Kidney epithelial cell (primary cell): ENCODE data around the gene STX12. TPM values are rescaled to one million over a fixed set of nuclear protein-coding genes. Genes with fewer than 3 reads are reported as not detected.
"Not testable (repeated sequence)": the region's sequence is repeated elsewhere in the genome, so short reads cannot be mapped to it uniquely, and the experiment has no call there.

ENCODE experiments used
- DNase-seq: peaks from one replicate; pipeline ENCODE4 v3.0.0-alpha.2; 2010; ENCODE audit warnings: low read depth
- H3K27me3 ChIP-seq: 2 replicates; pipeline ENCODE4 v1.6.0; 2011; ENCODE audit warnings: low read length; ENCODE audit not compliant: control insufficient read depth, insufficient read depth
- H3K36me3 ChIP-seq: 2 replicates; pipeline ENCODE4 v1.5.1; 2011; ENCODE audit warnings: low read length; ENCODE audit not compliant: control insufficient read depth, insufficient read depth
- H3K4me3 ChIP-seq: 2 replicates; pipeline ENCODE4 v1.5.1; 2011; ENCODE audit warnings: low read depth, mild to moderate bottlenecking, control low read depth, low read length
- CTCF ChIP-seq: IDR thresholded peaks from 2 replicates; pipeline ENCODE4 v1.5.1; 2011; ENCODE audit warnings: mild to moderate bottlenecking, moderate library complexity, low read length, control low read depth, inconsistent platforms; ENCODE audit not compliant: insufficient read depth, poor library complexity, severe bottlenecking
- total RNA-seq: library from RNA; depleted of rRNA; stranded (reverse); fragments of >200 nt; gene quantifications from 2 replicates; pipeline ENCODE4 v1.2.3, GENCODE V29; 2015

STX12 gene
- total RNA-seq, 1 donor from 2014 or later, result 43.9 TPM

GRCh38 chr1:27835501-27835900, 62.5 kb downstream of the STX12 start:
- no peak overlapping the region for H3K4me3 ChIP-seq
- no peak for TF ChIP-seq CTCF
- no peak for DNase-seq
- no peaks in the 10 kb centered on the region for H3K27me3 ChIP-seq
- H3K36me3 ChIP-seq, result no peaks in the 10 kb centered on the region

- Histone ChIP-seq H3K4me3 (no peak overlapping the region), H3K27me3 (no peaks in the 10 kb centered on the region), H3K36me3 (peaks cover 3% of the 10 kb centered on the region)
- TF ChIP-seq CTCF, result no peak
- DNase-seq, result no peak
Measured at GRCh38 chr1:27849951-27850350, 76.9 kb downstream of the STX12 start.

DNA sequence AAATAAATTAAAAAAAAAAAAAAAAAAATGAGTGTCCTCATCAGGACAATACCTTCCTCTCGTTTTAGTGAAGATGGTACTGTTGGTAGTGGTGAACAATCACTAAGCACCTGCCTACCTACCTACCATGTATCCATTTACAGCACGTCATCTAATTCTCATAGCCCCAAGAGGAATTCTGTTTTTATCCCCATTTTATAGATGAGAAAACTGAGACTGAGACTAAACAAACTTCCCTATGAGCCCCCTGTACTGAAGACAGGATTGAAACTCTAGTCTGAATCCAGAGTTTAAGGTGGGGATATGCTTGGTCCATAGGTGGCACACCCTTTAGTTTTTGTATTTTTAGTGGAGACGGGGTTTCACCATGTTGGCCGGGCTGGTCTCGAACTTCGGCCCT, 82.1 kb downstream of the STX12 start:
- Histone ChIP-seq H3K27me3 (no peaks in the 10 kb centered on the region), H3K36me3 (no peaks in the 10 kb centered on the region), H3K4me3 (no peak overlapping the region)
- TF ChIP-seq CTCF, result no peak
- no peak for DNase-seq

DNA sequence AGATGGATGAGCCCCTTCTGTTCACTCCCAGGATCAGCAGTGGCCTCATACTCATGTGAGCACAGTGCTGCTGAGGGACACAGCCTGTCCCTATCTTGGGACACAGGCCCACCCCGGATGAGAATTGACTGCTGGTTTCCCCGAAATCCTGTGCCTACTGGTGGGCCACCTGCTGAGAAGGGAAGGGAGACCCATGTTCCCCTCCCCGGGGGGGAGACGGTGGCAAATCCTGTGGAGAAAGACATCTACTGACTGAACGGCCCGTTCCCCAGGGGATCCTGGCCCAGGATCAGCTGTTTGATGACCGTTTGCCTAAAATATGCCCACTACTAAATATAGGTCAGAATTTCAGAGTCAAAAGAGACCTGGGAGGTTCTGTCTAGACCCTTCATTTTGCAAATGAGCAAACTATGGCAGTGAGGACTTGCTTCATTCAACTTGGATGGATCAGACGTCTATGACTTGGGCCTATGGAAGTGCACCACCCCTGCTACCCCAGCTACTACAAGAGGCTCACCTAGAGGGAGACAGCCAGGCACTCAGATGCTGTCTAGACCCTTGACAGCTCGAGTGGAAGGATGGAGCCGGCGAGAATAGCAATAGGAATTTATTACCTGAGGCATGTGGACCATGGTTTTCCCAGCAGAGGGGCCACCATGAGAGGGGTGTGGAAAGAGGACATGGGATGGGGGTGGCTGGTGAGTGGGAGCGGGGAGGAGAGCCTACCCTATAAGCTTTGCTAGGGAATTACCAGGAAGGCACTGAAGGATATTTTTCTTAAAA, 83.7 kb downstream of the STX12 start:
- Histone ChIP-seq H3K27me3 (no peaks in the 10 kb centered on the region), H3K4me3 (no peak overlapping the region), H3K36me3 (no peaks in the 10 kb centered on the region)
- no peak for DNase-seq
- TF ChIP-seq CTCF, result no peak

GRCh38 chr1:27857552-27857951, 84.5 kb downstream of the STX12 start:
- H3K4me3 ChIP-seq, H3K36me3 ChIP-seq, DNase-seq, H3K27me3 ChIP-seq: not testable (repeated sequence)

GRCh38 chr1:27858072-27858948, 85.3 kb downstream of the STX12 start:
- peak; percentile 99 for TF ChIP-seq CTCF
- no peak for DNase-seq
- H3K36me3 ChIP-seq, result no peaks in the 10 kb centered on the region
- no peaks in the 10 kb centered on the region for H3K27me3 ChIP-seq
- H3K4me3 ChIP-seq, result no peak overlapping the region
